Stimulated activated memory B cell treated with anti-CD40 and anti-IgM and Interleukin-4, amounts not matched to agents 10 μg/mL and 1 μg/mL and 100 μg/mL, for 72 hours (primary cell): ENCODE measurements around the gene IFIT1.
"Not testable (repeated sequence)": the region's sequence is repeated elsewhere in the genome, so short reads cannot be mapped to it uniquely, and the experiment has no call there.

ENCODE experiments used
- ATAC-seq: fragments of 150-1000 bp; cut with Tn5 transposase; 2 replicates; pipeline ENCODE4 v1.10.0; 2021
- H3K27ac Mint-ChIP-seq: one replicate; pipeline ENCODE4 v1.8.0; 2022; ENCODE audit warnings: mild to moderate bottlenecking, mixed read lengths
- H3K27me3 Mint-ChIP-seq: one replicate; pipeline ENCODE4 v1.8.0; 2022; ENCODE audit warnings: mixed read lengths
- H3K36me3 Mint-ChIP-seq: one replicate; pipeline ENCODE4 v1.8.0; 2022; ENCODE audit warnings: mixed read lengths
- H3K4me1 Mint-ChIP-seq: one replicate; pipeline ENCODE4 v1.8.0; 2022; ENCODE audit warnings: mixed read lengths
- H3K4me3 Mint-ChIP-seq: one replicate; pipeline ENCODE4 v1.8.0; 2022; ENCODE audit warnings: mild to moderate bottlenecking, moderate library complexity, mixed read lengths
- H3K9me3 Mint-ChIP-seq: one replicate; pipeline ENCODE4 v1.8.0; 2022; ENCODE audit warnings: mixed read lengths

IFIT1 gene

DNA sequence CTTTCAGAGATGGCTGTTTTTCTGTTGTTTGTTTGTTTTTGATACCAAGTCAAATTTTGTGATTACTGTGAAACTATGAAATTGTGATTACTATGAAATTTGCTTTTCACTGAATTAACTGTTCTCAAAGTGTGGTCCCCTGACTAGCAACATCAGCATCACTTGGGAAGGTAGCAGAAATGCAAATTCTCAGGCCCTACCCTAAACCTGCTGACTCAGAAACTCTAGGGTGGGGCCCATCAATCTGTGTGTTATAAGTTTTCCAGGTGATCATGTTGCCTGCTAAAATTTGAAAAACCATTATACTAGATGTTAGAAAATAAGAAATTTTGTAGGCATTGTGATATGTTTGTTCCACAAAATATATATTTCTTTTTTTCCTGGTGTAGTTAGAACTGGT, 13.3 kb upstream of the IFIT1 start:
- no peaks in the 10 kb centered on the region for H3K27me3 Mint-ChIP-seq
- no peak for ATAC-seq
- peaks cover 10% of the 10 kb centered on the region for H3K4me1 Mint-ChIP-seq
- no peaks in the 10 kb centered on the region for H3K9me3 Mint-ChIP-seq
- H3K27ac Mint-ChIP-seq: no peak overlapping the region
- H3K4me3 Mint-ChIP-seq: no peak overlapping the region
- no peaks in the 10 kb centered on the region for H3K36me3 Mint-ChIP-seq

DNA sequence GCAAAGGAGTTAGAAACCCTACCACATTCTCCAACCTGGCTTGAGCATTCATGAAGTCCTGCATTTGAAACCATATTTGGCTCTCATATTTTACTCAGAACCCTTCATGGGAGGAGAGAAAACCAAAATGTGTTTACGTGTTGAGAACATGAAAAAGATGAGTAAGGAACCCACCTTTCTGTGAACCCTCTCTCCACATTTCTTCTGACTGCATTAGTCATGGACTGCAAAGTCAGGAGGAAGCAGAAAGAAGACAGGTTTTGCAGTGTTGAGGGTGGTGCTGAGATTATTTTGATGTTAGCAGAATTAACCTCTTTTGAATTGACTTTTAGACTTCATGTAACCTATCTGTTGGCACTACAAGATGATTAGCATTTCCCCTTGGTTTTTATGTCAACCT, 9.7 kb upstream of the IFIT1 start:
- no peak for ATAC-seq
- Mint-ChIP-seq H3K27ac (no peak overlapping the region), H3K36me3 (no peaks in the 10 kb centered on the region), H3K9me3 (no peaks in the 10 kb centered on the region), H3K27me3 (no peaks in the 10 kb centered on the region), H3K4me3 (no peak overlapping the region), H3K4me1 (peaks cover 22% of the 10 kb centered on the region)

DNA sequence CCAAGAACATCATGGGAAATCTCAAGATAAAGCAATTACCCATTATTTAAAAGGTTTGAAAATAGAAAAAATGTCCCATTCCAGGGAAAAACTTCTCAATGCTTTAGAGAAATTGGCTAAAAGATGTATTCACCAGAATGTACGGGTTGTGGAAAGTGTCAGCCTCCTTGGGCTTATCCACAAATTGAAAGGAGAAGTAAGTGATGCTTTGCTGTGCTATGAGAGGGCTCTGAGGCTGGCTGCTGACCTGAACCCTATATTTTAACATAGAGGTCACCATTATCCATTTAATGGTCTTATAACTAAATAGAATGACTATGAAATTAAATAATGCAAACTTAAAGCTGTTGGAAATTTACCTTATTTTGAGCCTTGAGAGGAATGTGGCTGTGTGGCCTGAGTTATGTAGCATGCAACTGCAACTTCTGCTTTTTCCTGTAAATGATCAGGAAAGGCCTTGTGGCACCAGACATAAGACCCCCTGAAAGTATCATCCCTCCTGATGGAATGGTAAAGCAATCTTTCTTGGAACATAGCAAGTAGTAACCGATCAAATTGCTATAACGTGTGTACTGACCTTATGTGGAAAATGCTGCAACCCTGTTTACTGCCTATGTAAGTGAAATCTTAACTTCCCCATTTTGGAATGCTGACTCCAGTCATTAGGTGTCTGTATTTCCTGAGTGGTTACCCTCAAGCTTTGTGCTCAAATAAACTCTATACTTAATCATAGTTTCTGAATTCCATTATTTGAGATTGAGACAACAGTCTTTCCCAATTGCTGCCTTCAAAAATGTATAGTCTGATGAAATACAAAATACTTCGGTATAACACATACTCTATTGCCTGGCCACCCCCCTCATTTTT, 7.7 kb upstream of the IFIT1 start:
- H3K27me3 Mint-ChIP-seq: no peaks in the 10 kb centered on the region
- peaks cover 22% of the 10 kb centered on the region for H3K4me1 Mint-ChIP-seq
- H3K27ac Mint-ChIP-seq: peak overlapping the region; percentile 42
- no peaks in the 10 kb centered on the region for H3K9me3 Mint-ChIP-seq
- H3K4me3 Mint-ChIP-seq: no peak overlapping the region
- peak; percentile 77 for ATAC-seq
- H3K36me3 Mint-ChIP-seq: no peaks in the 10 kb centered on the region

DNA sequence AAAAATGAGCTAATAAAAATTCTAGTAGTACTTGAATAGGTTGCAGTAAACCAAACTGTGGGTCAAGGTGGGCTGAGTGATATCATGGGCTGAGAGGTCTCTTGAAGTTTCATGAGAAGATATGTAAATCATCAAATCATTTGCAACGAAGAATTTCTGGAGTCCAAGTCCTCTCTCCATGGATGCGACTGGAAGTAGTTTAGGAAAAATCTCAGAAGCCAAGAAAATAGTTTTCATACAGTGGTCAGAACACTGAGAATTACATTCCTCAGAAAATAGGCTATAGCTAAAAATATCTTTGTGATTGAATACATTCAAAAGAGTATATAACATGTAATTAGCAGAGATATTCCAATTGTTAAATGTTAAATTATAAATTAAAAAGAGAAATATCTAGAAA, 3.6 kb upstream of the IFIT1 start:
- no peaks in the 10 kb centered on the region for H3K27me3 Mint-ChIP-seq
- H3K9me3 Mint-ChIP-seq: no peaks in the 10 kb centered on the region
- no peak for ATAC-seq
- no peaks in the 10 kb centered on the region for H3K36me3 Mint-ChIP-seq
- peaks cover 31% of the 10 kb centered on the region for H3K4me1 Mint-ChIP-seq
- H3K27ac Mint-ChIP-seq: no peak overlapping the region
- no peak overlapping the region for H3K4me3 Mint-ChIP-seq

DNA sequence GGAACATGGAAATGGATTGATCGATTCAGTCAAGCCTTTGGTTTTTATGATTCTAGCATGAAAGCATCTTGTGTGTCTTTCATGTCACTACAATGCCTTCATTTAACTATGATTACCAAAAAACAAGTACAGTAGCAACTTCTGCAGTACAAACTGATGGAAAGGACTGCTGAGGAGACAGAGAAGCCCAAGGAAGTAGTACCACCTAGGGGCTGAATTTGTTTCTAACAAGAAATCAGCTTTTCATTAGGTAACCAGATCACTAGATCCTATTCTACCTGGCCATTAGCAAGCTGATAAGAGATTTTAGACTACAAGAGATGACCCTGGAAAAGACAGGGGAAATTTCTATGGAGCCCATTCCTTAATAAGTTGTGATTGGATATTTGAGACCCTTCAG, 3.2 kb upstream of the IFIT1 start:
- H3K27ac Mint-ChIP-seq: no peak overlapping the region
- no peaks in the 10 kb centered on the region for H3K36me3 Mint-ChIP-seq
- H3K4me1 Mint-ChIP-seq: peaks cover 26% of the 10 kb centered on the region
- H3K4me3 Mint-ChIP-seq: no peak overlapping the region
- ATAC-seq: no peak
- no peaks in the 10 kb centered on the region for H3K9me3 Mint-ChIP-seq
- no peaks in the 10 kb centered on the region for H3K27me3 Mint-ChIP-seq

DNA sequence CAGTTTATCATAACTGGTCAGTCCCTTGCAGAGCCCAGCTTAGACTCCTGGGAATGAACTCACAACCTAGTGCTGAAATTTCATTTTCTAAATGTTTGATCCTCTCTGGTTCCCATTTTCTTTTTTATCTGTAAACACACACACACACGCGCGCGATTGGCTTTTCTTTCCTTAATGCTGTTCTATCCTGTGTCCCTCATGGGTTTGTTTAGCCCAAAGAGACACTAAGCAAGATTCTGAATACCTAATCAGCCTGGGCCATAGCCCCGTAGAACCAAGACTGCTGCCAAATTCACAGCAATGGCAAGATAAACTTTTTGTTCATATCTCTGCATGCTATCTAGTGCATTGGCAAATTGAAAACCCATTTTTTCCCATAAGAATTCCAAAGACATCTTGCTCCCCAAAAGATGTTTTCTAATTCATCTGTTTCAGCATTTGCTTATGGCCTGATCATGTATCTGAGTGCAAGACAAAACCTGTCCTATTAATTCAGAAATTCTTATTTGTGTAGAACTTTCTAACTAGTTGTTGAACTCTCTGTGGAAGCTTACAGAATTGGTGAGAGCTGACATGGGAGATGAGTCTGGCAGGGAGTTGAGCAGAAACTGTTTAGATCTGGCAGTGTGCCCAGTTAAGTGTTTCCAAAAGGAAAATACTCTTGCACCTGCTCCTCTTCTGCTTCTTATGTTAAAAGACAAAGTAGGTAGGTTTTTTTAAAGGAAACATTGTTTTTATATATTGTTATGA, 1.8 kb upstream of the IFIT1 start:
- H3K27me3 Mint-ChIP-seq: no peaks in the 10 kb centered on the region
- ATAC-seq: no peak
- peaks cover 15% of the 10 kb centered on the region for H3K4me1 Mint-ChIP-seq
- no peaks in the 10 kb centered on the region for H3K36me3 Mint-ChIP-seq
- no peak overlapping the region for H3K4me3 Mint-ChIP-seq
- H3K9me3 Mint-ChIP-seq: no peaks in the 10 kb centered on the region
- H3K27ac Mint-ChIP-seq: no peak overlapping the region

DNA sequence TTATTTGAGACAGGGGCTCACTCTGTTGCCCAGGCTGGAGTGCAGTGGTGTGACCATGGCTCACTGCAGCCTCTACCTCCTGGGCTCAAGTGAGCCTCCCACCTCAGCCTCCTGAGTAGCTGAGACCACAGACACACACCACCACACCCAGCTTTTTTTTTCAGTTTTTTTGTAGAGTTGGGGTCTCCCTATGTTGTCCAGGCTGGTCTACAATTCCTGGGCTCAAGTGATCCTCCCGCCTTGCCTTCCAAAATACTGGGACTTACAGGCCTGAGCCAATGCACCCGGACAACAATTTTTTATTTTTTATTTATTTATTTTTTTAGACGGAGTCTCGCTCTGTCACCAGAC, 1.2 kb upstream of the IFIT1 start:
- H3K9me3 Mint-ChIP-seq, H3K36me3 Mint-ChIP-seq, H3K4me3 Mint-ChIP-seq, ATAC-seq, H3K27ac Mint-ChIP-seq, H3K27me3 Mint-ChIP-seq: not testable (repeated sequence)
- H3K4me1 Mint-ChIP-seq: peaks cover 15% of the 10 kb centered on the region

DNA sequence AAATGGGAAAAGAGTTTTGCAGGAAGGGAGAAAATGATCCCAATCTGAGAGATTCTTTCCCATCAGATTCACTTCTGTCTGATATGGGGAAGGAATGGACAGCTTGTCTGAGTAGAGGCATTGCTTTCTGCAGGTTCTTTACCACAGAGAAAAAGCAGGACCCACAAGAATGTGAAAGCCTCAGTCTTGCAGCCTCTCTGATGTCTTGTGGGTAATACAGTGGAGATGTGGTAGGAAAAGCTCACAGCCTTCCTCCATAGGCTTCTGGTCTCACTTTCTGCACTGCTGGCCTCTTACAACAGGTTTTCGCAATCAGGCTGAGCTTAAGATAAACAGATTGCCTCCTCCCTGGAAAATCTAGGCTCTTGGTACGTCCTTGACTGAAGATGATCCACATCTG, 551 bp downstream of the IFIT1 start:
- Mint-ChIP-seq H3K9me3 (no peaks in the 10 kb centered on the region), H3K36me3 (no peaks in the 10 kb centered on the region), H3K27me3 (no peaks in the 10 kb centered on the region), H3K4me3 (peak overlapping the region; percentile 77), H3K4me1 (peaks cover 15% of the 10 kb centered on the region), H3K27ac (peak overlapping the region; percentile 73)
- ATAC-seq: no peak

DNA sequence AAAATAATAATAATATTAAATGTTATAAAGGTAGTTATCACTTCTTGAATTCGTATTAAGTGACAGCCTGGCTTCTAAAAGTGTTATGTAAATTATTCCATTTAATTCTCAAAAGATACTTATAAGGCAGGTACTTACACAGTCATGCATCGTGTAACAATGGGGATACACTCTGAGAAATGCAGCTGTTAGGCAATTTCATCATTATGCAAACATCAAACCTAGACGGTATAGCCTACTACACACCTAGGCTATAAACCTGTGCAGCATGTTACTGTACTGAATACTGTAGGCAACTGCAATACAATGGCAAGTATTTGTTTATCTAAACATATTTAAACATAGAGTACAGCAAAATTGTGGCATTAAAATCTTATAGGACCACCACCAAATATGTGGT, 1.5 kb downstream of the IFIT1 start:
- ATAC-seq: no peak
- Mint-ChIP-seq H3K4me1 (peaks cover 15% of the 10 kb centered on the region), H3K36me3 (no peaks in the 10 kb centered on the region), H3K27ac (no peak overlapping the region), H3K4me3 (no peak overlapping the region), H3K9me3 (no peaks in the 10 kb centered on the region), H3K27me3 (no peaks in the 10 kb centered on the region)

DNA sequence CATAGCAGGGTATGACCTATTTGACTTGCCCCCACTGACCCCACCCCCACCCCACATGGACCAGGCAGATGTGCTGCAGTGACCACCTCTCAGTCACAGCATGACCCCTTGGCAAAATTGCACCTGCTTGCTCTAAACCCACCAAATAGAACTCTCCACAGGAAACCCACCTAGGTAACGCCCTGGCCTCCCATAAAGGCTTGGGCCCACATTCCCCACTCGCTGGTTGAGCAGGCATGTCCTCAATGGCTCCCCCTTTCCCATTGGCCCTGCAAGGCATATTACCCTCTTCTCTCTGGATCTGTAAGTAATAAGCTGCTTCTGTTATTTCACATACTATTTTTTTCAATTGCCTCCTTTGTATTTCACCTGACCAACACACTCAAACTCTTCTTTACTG, 2.7 kb downstream of the IFIT1 start:
- no peak overlapping the region for H3K4me3 Mint-ChIP-seq

DNA sequence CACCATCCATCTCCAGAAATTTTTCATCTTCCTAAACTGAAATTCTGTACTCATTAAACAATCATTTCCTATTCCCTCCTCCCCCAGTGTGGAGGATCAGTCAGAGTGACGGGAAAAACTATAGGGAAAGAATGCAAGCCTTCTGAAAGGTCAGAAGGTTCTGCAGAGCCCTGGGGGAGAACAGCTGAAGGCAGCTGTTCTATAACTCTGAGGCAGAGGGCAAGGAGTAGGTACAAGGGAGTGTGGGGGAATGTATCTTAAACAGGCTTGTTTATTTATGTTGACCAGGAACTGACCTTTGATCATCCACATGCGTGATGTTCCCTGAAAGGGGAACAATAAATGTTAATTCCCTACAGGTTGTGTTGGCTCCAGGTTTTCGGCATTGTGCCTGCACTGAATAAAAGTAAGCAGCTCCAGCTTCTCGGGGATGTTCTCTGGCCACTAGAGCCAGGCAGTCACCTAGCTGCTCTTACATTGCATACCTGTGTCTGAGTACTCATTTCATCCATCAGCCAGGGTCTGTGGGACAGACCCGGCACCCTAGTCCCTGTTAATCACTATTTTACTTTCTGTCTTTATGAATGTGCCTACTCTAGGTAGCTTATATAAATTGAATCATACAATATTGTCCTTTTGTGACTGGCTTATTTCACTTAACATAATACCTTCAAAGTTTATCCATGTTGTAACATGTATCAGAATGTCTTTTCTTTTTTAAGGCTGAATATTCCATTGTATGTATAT, 5.8 kb downstream of the IFIT1 start:
- H3K4me3 Mint-ChIP-seq: no peak overlapping the region
- no peaks in the 10 kb centered on the region for H3K4me1 Mint-ChIP-seq
- no peaks in the 10 kb centered on the region for H3K9me3 Mint-ChIP-seq
- no peak for ATAC-seq
- no peaks in the 10 kb centered on the region for H3K36me3 Mint-ChIP-seq
- H3K27ac Mint-ChIP-seq: no peak overlapping the region
- H3K27me3 Mint-ChIP-seq: no peaks in the 10 kb centered on the region

More for the DNA sequence above, 2.7 kb downstream of the IFIT1 start:
- H3K9me3 Mint-ChIP-seq: no peaks in the 10 kb centered on the region
- no peaks in the 10 kb centered on the region for H3K36me3 Mint-ChIP-seq
- no peak overlapping the region for H3K27ac Mint-ChIP-seq
- no peak for ATAC-seq
- peaks cover 15% of the 10 kb centered on the region for H3K4me1 Mint-ChIP-seq
- no peaks in the 10 kb centered on the region for H3K27me3 Mint-ChIP-seq

DNA sequence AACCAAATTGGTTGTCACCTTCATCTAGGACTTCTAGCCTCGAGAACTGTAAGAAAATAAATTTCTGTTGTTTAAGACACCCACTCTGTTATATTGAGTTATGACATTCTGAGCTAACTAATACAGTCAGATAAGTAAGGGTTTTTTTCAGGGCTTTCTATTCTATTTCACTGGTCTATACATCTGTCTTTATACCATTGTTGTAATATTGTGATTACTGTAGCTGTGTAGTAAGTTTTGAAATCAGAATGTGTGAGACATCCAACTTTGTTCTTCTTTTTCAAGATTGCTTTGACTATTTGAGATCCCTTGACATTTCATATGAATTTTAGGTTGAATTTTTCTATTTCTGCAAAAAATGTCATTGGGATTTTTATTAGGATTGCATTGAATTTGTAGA, 7.5 kb downstream of the IFIT1 start:
- Mint-ChIP-seq H3K4me1 (no peaks in the 10 kb centered on the region), H3K4me3 (no peak overlapping the region), H3K27me3 (no peaks in the 10 kb centered on the region), H3K27ac (no peak overlapping the region), H3K9me3 (no peaks in the 10 kb centered on the region), H3K36me3 (peaks cover 6% of the 10 kb centered on the region)
- no peak for ATAC-seq

DNA sequence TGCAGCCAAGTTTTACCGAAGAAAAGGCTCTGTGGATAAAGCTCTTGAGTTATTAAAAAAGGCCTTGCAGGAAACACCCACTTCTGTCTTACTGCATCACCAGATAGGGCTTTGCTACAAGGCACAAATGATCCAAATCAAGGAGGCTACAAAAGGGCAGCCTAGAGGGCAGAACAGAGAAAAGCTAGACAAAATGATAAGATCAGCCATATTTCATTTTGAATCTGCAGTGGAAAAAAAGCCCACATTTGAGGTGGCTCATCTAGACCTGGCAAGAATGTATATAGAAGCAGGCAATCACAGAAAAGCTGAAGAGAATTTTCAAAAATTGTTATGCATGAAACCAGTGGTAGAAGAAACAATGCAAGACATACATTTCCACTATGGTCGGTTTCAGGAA, 10.6 kb downstream of the IFIT1 start:
- H3K4me3 Mint-ChIP-seq: no peak overlapping the region
- H3K4me1 Mint-ChIP-seq: no peaks in the 10 kb centered on the region
- H3K36me3 Mint-ChIP-seq: peaks cover 6% of the 10 kb centered on the region
- no peak for ATAC-seq
- no peak overlapping the region for H3K27ac Mint-ChIP-seq
- H3K27me3 Mint-ChIP-seq: no peaks in the 10 kb centered on the region
- H3K9me3 Mint-ChIP-seq: no peaks in the 10 kb centered on the region

DNA sequence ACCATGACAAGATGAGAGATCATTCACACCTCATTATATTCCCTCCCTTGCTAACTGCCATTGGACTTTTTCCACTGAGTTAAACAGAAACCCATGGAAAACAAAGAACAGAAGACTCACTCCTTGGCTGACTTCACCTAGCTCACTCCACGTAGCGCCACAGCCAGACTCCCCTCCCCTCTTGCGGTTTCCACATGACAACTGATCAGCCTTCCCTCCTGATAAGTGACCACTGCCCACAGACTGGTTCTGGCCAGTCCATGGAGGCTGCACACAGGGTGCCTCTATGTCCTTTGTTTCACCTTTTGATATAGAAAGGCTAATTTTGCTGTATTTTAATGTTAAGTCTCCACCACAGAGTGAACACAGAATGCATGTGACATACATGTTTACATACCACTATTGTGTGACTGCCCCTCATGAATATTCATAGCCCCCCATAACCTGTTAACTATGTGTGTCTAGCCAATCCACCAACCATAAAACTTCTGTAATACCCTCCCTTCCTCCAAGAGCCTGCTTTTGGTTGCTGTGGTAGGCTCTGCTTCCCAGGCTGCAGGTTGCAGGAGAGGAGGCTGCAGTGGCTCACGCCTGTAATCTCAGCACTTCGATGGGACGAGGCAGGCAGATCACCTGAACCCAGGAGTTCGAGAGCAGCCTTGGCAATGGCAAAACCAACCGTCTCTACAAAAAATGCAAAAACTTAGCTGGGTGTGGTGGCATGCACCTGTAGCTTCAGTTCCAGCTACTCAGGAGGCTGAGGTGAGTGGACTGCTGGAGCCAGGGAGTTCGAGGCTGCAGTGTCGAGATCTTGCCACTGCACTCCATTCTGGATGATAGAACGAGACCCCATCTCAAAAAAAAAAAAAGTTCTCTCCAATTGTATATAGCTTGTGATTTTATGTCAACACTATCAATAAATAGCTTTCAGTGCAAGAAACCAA, 12.0 kb downstream of the IFIT1 start:
- Mint-ChIP-seq H3K9me3 (no peaks in the 10 kb centered on the region), H3K36me3 (peaks cover 6% of the 10 kb centered on the region), H3K27me3 (no peaks in the 10 kb centered on the region), H3K4me1 (no peaks in the 10 kb centered on the region), H3K27ac (no peak overlapping the region), H3K4me3 (no peak overlapping the region)
- no peak for ATAC-seq

DNA sequence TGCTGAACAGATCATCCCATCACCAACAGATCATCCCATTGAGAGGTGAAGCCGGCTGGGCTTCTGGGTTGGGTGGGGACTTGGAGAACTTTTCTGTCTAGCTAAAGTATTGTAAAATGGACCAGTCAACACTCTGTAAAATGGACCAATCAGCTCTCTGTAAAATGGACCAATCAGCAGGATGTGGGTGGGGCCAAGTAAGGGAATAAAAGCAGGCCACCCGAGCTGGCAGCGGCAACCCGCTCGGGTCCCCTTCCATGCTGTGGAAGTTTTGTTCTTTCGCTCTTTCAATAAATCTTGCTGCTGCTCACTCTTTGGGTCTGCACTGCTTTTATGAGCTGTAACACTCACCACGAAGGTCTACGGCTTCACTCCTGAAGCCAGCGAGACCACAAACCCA, 13.8 kb downstream of the IFIT1 start:
- not testable (repeated sequence) for H3K4me3 Mint-ChIP-seq, H3K27ac Mint-ChIP-seq, H3K27me3 Mint-ChIP-seq, H3K9me3 Mint-ChIP-seq, H3K4me1 Mint-ChIP-seq, ATAC-seq
- peaks cover 11% of the 10 kb centered on the region for H3K36me3 Mint-ChIP-seq
